GM21360 (cell line): ENCODE results near the gene EDEM1.
"Not testable (repeated sequence)": the region's sequence is repeated elsewhere in the genome, so short reads cannot be mapped to it uniquely, and the experiment has no call there.

Source experiments
- ATAC-seq: cut with Tn5 transposase; IDR thresholded peaks from one replicate; pipeline ENCODE4 v1.9.1; 2021; ENCODE audit warnings: mild to moderate bottlenecking, moderate library complexity; ENCODE audit not compliant: unreplicated experiment

Gene EDEM1

GRCh38 chr3:5229414-5229813 lies 41.9 kb downstream of the EDEM1 start:
- ATAC-seq = no peak

DNA sequence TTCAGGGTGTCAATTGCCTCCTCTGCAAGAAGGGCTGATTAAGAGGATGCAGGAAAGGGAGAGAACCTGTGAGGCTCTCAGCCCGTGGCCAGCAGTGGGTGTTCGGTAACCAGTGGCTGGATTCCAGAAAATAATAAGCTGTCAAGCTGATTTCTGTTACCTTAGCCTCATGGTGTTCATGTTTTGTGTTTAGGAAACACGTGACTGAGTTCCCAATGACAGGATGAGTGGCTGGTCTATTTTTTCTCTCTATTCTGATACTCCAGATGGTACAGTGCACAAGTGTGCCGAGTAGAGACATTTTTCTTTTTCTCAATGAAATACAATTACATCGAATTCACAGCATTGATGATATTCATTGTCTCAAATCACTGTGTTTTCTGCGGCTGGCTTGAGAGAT lies 43.6 kb downstream of the EDEM1 start:
- ATAC-seq = no peak

DNA sequence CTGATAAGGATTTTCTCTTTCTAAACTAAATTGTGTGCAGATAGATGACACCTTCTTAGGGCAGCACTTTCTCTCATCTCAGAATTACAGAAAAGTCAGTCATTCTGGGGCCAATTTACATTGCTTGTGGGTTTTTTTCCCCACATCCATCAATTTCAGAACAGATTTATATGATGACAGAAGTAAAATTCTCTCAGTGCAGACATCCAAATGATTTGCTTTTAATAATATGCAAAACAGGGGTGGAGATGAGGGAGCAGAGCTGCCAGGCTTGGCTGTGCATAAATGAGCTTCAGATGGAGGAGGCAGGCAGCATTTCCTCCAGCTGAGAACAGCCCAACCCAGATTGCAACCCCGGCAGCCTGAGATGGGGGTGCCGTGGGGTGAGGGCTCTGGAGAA lies 44.0 kb downstream of the EDEM1 start:
- no peak for ATAC-seq

GRCh38 chr3:5232570-5232969 lies 45.1 kb downstream of the EDEM1 start:
- ATAC-seq = no peak

- no peak for ATAC-seq
These were observed 45.5 kb downstream of the EDEM1 start for GRCh38 chr3:5233026-5233425.

DNA sequence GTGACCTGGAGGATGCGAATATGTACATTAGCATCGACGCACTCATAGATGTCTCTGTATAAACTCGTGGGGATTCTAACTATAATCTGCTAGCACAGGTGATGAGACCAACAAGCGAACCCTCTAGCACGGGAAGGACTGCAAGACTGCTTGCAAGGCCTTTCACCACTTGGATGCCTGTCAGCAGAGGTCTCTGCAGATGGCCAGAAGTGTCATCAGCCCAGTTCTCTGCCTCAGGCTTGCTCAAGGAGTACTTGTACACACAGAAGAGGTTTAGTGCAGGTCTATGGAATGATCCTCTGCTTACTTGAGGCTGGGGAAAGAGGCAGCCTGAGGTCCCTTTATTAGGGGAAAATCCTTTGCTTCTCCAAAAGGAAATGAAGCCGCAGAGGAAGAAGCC lies 48.1 kb downstream of the EDEM1 start:
- ATAC-seq = no peak

GRCh38 chr3:5238545-5238944 lies 51.0 kb downstream of the EDEM1 start:
- no peak for ATAC-seq

DNA sequence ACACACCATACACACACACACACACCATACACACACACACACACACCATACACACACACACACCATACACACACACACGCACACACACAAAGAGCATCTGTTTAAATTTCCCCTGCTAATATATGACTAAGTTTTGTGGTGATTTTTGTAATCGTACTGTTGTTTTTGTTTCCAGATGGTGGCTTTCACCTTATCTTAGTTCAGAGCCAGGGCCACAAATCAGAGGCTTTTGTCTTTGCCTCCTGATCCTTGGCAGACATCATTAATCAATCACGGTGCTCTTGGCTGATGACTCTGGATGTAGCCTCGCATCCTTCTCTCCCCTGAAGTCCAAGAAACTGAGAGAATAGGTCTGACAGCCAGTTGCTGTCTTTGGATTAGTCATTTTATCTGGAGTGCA lies 52.1 kb downstream of the EDEM1 start:
- ATAC-seq = no peak

- ATAC-seq = no peak
These were observed 53.2 kb downstream of the EDEM1 start for GRCh38 chr3:5240740-5241139.

GRCh38 chr3:5242785-5243184 lies 55.3 kb downstream of the EDEM1 start:
- not testable (repeated sequence) for ATAC-seq

GRCh38 chr3:5245927-5246326 lies 58.4 kb downstream of the EDEM1 start:
- no peak for ATAC-seq

- no peak for ATAC-seq
These were observed 61.3 kb downstream of the EDEM1 start for GRCh38 chr3:5248822-5249221.

GRCh38 chr3:5250467-5251195 lies 63.1 kb downstream of the EDEM1 start:
- no peak for ATAC-seq

DNA sequence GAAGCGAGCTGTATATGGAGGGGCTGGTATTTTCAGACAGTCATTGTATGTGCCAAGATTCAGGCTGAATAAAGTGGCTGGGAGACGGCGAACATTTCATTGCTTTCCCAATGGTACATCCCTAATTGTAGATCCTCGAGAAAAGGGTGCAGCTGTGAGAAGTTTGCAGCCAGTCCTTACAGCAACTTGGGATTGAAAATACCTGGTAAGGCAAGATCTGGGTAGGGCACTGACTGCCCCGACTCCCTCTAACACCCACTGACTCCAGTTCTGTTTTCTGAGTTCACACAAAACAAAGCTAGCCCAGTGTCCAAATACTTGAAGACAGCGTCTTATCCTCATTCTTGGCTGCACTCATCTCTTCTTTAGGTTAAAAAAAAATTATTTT lies 63.7 kb downstream of the EDEM1 start:
- no peak for ATAC-seq

GRCh38 chr3:5252131-5252530 lies 64.6 kb downstream of the EDEM1 start:
- ATAC-seq = no peak

DNA sequence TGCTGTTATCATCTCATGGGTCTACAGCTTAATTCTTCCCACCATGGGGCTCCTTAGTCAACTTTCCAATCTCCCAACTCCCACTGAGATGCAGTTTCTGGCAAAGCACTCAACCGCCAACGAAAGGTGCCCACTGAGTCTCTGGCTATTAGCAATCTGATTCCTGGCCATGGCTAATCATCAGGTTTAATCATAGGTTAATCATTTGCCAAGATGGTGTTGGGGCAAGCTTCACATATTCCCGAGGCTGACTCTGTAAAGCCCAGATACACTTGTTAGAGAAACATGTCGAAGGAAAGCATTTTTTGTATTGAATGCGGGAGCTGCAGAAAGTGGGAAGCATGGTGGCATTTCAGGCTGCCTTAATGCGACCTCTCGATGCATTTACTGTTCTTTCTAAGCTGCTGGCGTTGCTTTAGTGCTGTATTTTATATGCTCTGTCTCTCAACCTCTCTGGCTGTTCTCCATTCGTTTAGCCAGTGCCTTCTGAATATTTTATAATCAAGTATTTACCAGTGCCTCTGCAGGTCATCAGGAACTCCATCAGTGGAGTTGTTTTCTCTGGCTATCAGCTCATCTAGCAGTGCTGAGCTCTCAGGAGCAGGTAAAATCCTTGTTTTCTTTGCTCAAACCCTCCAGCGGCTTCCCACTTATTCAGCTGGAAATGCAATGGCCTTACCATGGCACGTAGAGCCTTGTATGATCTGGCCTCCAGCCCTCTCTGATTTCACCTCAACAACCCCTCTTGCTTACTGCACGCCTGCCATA lies 67.0 kb downstream of the EDEM1 start:
- no peak for ATAC-seq

DNA sequence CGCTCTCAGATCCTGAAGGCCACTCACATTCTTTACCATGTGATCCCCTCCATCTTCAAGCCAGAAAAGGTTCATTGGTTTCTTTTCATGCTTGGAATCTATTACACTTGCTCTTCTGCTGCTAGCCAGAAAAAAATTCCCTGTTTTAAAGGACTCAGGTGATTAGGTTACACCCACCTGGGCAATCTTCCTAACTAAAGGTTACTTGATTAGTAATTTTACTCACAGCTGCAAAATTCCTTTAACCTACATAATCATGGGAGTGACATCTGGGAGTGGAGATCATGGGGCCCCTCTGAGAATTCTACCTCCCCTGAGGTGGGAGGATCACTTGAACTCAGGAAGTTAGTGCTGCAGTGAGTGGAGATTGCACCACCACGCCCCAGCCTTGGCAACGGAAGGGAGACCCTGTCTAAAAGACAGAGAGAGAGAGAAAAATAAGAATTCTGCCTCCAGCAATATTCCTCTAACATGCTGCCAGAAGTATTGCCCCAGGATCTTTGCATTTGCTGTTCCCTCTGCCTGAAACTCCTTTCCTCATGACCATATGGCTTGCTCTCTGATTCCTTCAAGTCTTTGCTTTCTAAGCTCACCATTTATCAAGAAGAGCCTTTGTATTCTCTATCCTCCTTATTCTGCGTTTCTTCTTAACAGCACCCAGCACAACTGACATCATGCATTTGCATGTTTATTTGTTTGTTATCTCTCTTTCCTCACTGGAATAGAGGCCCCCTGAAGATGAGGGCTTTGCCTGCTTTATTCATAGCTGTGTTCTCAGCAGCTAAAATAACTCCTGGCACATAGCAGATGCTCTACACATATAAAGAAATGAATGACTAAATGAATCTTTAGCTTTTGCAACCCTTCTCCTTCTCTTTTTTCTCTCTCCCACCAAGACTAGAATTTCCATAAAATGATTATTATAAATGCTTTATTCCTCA lies 68.2 kb downstream of the EDEM1 start:
- no peak for ATAC-seq

- ATAC-seq = no peak
These were observed 71.0 kb downstream of the EDEM1 start for GRCh38 chr3:5258526-5258925.

DNA sequence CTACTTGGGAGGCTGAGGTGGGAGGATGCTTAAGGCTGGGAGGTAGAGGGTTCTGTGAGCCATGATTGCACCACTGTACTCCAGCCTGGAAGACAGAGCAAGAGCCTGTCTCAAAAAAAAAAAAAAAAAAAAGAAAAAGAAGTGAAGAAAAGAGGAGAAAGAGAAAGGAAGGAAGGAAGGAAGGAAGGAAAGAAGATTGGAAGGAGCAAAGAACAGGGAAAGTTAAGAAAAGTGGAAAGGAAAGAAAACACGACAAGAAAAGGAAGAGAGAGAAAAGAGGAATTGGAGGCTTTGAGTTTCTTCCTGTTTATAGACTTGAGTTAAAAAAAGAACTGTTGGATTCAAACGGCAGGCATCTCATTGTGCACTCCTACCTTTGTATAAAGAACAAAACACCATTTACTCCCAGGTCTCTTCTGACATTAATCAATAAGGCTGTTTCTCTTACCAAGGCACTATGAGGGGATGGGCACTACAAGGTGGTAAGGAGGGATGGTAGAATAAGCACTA lies 73.5 kb downstream of the EDEM1 start:
- ATAC-seq = no peak

DNA sequence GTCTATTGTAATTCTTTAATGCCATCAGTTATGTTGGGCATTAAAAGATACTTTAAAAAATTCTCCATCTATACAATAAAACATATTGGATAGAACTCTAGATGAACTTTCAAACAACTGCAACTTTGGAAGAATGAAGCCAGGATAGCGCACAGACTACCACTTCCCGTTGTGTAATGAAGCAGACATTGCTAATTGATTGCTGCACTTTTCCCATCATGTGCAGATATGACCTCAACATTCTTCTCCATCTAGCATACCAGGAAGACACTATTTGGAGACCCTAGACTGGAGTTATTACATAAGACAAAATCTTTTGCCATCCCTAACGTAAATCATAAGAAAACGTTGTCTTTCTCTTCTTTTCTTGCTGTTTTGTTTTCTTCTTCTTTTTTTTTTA lies 75.0 kb downstream of the EDEM1 start:
- ATAC-seq = no peak

GRCh38 chr3:5264093-5264600 lies 76.6 kb downstream of the EDEM1 start:
- ATAC-seq = no peak
